K562 (cell line): ENCODE measurements around the gene GDAP2. TPM values are rescaled to one million over a fixed set of nuclear protein-coding genes. Genes with fewer than 3 reads are reported as not detected.

Experiments
- ATAC-seq: fragments of 200-7000 bp; cut with Tn5 transposase; 3 replicates; pipeline ENCODE4 v1.9.1; 2020; ENCODE audit warnings: moderate library complexity
- BruUV-seq: library from RNA; stranded (reverse); fragments of 400-500 nt; replicated peaks from 2 replicates; lab custom pipeline; 2021; lab: Mats Ljungman, UMichigan
- CTCF ChIA-PET: fragments of 300-600 bp; formaldehyde crosslinking; extraction: SDS; loops from one replicate; lab custom pipeline; 2021; ENCODE audit warnings: low intra/inter-chr PET ratio; lab: Yijun Ruan, JAX
- POLR2A ChIA-PET: fragments of 300-600, 350-650 bp; sonication (Branson Sonifier 250); formaldehyde crosslinking; extraction: SDS; loops from one replicate; lab custom pipeline; 2021; ENCODE audit warnings: antibody characterized with exemption, inconsistent platforms; lab: Yijun Ruan, JAX
- DNase-seq, 4 experiments: peaks; one replicate each; pipeline versions ENCODE4 v3.0.0 to v3.0.0-alpha.2; 2011 to 2018; ENCODE audit warnings: low spot score in 3 of 4, mixed read lengths in 3 of 4; ENCODE audit errors: extremely low read depth in 1 of 4
- FAIRE-seq: peaks from 2 replicates; lab custom pipeline; 2011; peaks lifted over from hg19 to GRCh38; lab: Jason Lieb, UNC
- H2AFZ ChIP-seq: 2 replicates; pipeline ENCODE4 v1.6.0; 2011; ENCODE audit warnings: low read depth, low read length, control low read depth, inconsistent platforms
- H3K27ac ChIP-seq: fragments of 200-600 bp; 3 replicates; pipeline ENCODE4 v1.8.0; 2011; ENCODE audit warnings: low read depth, mild to moderate bottlenecking, control low read depth, inconsistent platforms, low read length, moderate library complexity, mixed read lengths; ENCODE audit errors: extremely low read depth
- H3K27me3 ChIP-seq, 2 experiments: fragments of 300-600 bp in 1 of 2; 2 replicates in 1 of 2; 3 replicates in 1 of 2; pipeline versions ENCODE4 v1.6.0 to v1.8.0; 2011; ENCODE audit warnings: inconsistent platforms in 2 of 2, low read length in 2 of 2, mild to moderate bottlenecking in 1 of 2, mixed read lengths in 1 of 2, moderate library complexity in 1 of 2; ENCODE audit not compliant: control insufficient read depth in 2 of 2, insufficient read depth in 2 of 2
- H3K36me3 ChIP-seq: fragments of 300-600 bp; 3 replicates; pipeline ENCODE4 v1.8.0; 2011; ENCODE audit warnings: mild to moderate bottlenecking, low read length, inconsistent platforms; ENCODE audit not compliant: control insufficient read depth, insufficient read depth
- H3K4me1 ChIP-seq, 2 experiments: fragments of 200-600 bp in 1 of 2; replicated peaks in 1 of 2; 2 replicates in 1 of 2; 3 replicates in 1 of 2; pipeline versions ENCODE4 v1.5.1 to v1.8.0; 2011; ENCODE audit warnings: inconsistent platforms in 2 of 2, low read length in 2 of 2, mild to moderate bottlenecking in 1 of 2, mixed read lengths in 1 of 2, moderate library complexity in 1 of 2; ENCODE audit not compliant: control insufficient read depth in 2 of 2, insufficient read depth in 2 of 2
- H3K4me2 ChIP-seq: 2 replicates; pipeline ENCODE4 v1.6.1; 2011; ENCODE audit warnings: low read length, control low read depth, inconsistent platforms, mixed read lengths; ENCODE audit not compliant: insufficient read depth
- H3K4me3 ChIP-seq: fragments of 200-600 bp; sonication (generic), shearing (Covaris generic); 2 replicates; pipeline ENCODE4 v1.5.1; 2016; ENCODE audit warnings: control low read depth, inconsistent platforms
- H3K79me2 ChIP-seq: fragments of 200-600 bp; 3 replicates; pipeline ENCODE4 v1.8.0; 2011; ENCODE audit warnings: low read length, inconsistent platforms; ENCODE audit not compliant: control insufficient read depth, insufficient read depth
- H3K9ac ChIP-seq, 2 experiments: 2 replicates each; pipeline versions ENCODE4 v1.6.0 to v1.6.1; 2011; ENCODE audit warnings: low read depth in 2 of 2, low read length in 2 of 2, control low read depth in 1 of 2, inconsistent platforms in 1 of 2, mild to moderate bottlenecking in 1 of 2, mixed read lengths in 1 of 2; ENCODE audit not compliant: insufficient read depth in 1 of 2
- H3K9me1 ChIP-seq: one replicate; pipeline ENCODE4 v1.6.0; 2011; ENCODE audit warnings: inconsistent platforms, mild to moderate bottlenecking, low read length, moderate library complexity; ENCODE audit not compliant: control insufficient read depth, insufficient read depth
- H3K9me3 ChIP-seq: replicated peaks from 2 replicates; pipeline ENCODE4 v1.5.1; 2011; ENCODE audit warnings: low read depth, low read length, inconsistent platforms; ENCODE audit not compliant: control insufficient read depth, insufficient read depth
- H4K20me1 ChIP-seq: replicated peaks from 2 replicates; pipeline ENCODE4 v1.6.1; 2011; ENCODE audit warnings: low read length, inconsistent platforms, mixed read lengths; ENCODE audit not compliant: control insufficient read depth, insufficient read depth
- EGR1 ChIP-seq: fragments of 450-650 bp; conservative IDR thresholded peaks from 2 replicates; pipeline ENCODE4 v1.6.1; 2017; ENCODE audit warnings: mild to moderate bottlenecking
- FOSL1 ChIP-seq: fragments of 200-800 bp; sonication (Bioruptor generic); conservative IDR thresholded peaks from 2 replicates; pipeline ENCODE4 v1.6.1; 2016; ENCODE audit warnings: missing genetic modification characterization, missing compliant biosample characterization
- FOXJ2 ChIP-seq: fragments of 200-800 bp; sonication (Bioruptor generic); IDR thresholded peaks from 2 replicates; pipeline ENCODE4 v1.6.1; 2016; ENCODE audit warnings: missing genetic modification characterization, missing compliant biosample characterization
- JUND ChIP-seq, 2 experiments: IDR thresholded peaks; 2 replicates in 1 of 2; 3 replicates in 1 of 2; pipeline ENCODE4 v1.6.1; 2011; ENCODE audit warnings: borderline replicate concordance in 2 of 2, low read depth in 2 of 2, low read length in 2 of 2, improper control_type of control experiment in 1 of 2, missing biosample characterization in 1 of 2, missing genetic modification characterization in 1 of 2, missing genetic modification reagents in 1 of 2
- ZBED1 ChIP-seq: IDR thresholded peaks from 2 replicates; pipeline ENCODE4 v1.6.1; 2014
- ZFX ChIP-seq: sonication (generic); formaldehyde crosslinking; IDR thresholded peaks from 2 replicates; pipeline ENCODE4 v1.8.0; 2022; ENCODE audit warnings: mild to moderate bottlenecking, missing genetic modification reagents, moderate library complexity
- ZNF124 ChIP-seq: sonication (generic); formaldehyde crosslinking; IDR thresholded peaks from 2 replicates; pipeline ENCODE4 v1.8.1; 2022; ENCODE audit warnings: missing genetic modification reagents
- ZNF23 ChIP-seq: fragments of 250-450 bp; sonication (Bioruptor Pico); IDR thresholded peaks from 2 replicates; pipeline ENCODE4 v1.4.0; 2020; ENCODE audit warnings: mild to moderate bottlenecking
- ZNF717 ChIP-seq: fragments of 250-450 bp; sonication (Bioruptor Pico); IDR thresholded peaks from 2 replicates; pipeline ENCODE4 v1.5.0; 2021
- WGBS: fragments of 100-300 bp; shearing (Covaris generic); methylation state at CpG from one replicate; pipeline ENCODE4 v1.1.6; 2016; ENCODE audit warnings: low coverage, mixed read lengths; ENCODE audit not compliant: insufficient coverage; ENCODE audit errors: missing lambda C conversion rate; 5-methylcytosine and 5-hydroxymethylcytosine counted together
- in situ Hi-C: fragments of 300-500 bp; cut with MboI; formaldehyde crosslinking; loops from 4 replicates; pipeline ENCODE4 v1.15.0; 2018; ENCODE audit warnings: inconsistent platforms, mixed read lengths
- intact Hi-C: fragments of 100-400 bp; cut with micrococcal nuclease; formaldehyde crosslinking; loops from 2 replicates; pipeline ENCODE4 v1.14.2; 2022
- polyA plus RNA-seq, 8 experiments: library from polyadenylated mRNA; depleted of rRNA in 4 of 8; stranded (reverse) in 5 of 8; unstranded in 3 of 8; fragments of >200 nt; fragmentation: Nextera tagmentation in 2 of 8; fragmentation: Illumina TruSeq in 1 of 8; extraction: Ambion mirVana in 2 of 8; extraction: Trizol in 1 of 8; gene quantifications; 2 replicates each; pipeline versions ENCODE4 v1.2.1 to v1.2.3, GENCODE V29; 2011 to 2014; ENCODE audit warnings: inconsistent platforms in 1 of 8, missing spikeins in 1 of 8
- total RNA-seq, 7 experiments: library from RNA; depleted of rRNA in 6 of 7; stranded (reverse); fragments of >200 nt in 6 of 7; fragmentation: Illumina TruSeq in 2 of 7; extraction: Trizol in 2 of 7; gene quantifications; 2 replicates each; pipeline versions ENCODE4 v1.2.1 to v1.2.3, GENCODE V29; 2011 to 2021; ENCODE audit warnings: low replicate concordance in 1 of 7
- TF ChIP-seq, protein P1 (sequence below): fragments of 250-450 bp; sonication (Bioruptor Pico); IDR thresholded peaks from 2 replicates; pipeline ENCODE4 v1.5.1; 2021; ENCODE audit warnings: mild to moderate bottlenecking
- TF ChIP-seq, protein P2 (sequence below): conservative IDR thresholded peaks from 2 replicates; pipeline ENCODE4 v1.6.1; 2011; ENCODE audit warnings: low read depth, mild to moderate bottlenecking, low read length; ENCODE audit not compliant: control insufficient read depth
- TF ChIP-seq, protein P3 (sequence below): sonication (generic); IDR thresholded peaks from 2 replicates; pipeline ENCODE4 v1.6.1; 2016

The GDAP2 gene
- total and polyA plus RNA-seq, 9 of the 15 experiments (the other 6 are each of a cell fraction or from before 2014, with no cell fraction given), result 4.1 to 23.1 (median 13.2) TPM

DNA sequence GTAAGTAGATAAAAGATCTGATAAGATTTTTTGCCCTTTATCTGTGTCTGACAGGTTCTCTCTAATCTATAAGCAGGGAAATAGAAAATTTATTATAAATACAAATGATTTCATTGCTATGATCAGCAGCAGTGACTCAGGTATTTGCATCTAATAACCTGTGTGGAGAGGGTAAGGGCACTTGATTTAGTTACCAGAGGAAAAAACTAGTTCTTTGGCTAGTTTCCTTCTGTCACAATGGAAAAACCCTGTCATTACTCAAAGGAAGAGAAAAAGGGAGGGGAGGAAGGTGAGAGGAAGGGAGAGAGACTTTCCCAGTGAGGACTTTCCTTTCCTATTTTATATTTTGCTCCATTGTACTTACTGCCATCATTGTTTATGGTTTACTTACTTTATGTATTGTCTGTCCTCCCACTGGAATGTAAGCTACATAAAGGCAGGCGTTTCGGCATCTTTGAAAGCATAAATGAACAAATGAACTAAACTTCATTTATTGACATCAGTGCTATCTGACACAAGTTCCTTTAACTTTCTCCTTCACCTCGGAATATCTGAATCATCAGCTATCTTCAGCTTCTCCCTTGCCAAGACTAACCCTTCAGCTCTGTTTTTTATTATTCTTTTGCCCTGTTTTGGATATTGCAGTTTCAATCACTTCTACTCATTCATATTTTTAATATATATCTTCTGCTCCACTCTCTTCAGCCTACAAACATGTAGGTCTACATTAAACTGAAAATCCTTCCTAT, 35.0 kb upstream of the GDAP2 start:
- Histone ChIP-seq H3K9me3 (no peaks in the 10 kb centered on the region), H3K4me2 (no peak overlapping the region), H3K27me3 (no peaks in the 10 kb centered on the region), H2AFZ (no peak overlapping the region), H3K4me3 (no peak overlapping the region), H3K9me1 (no peaks in the 10 kb centered on the region), H3K27ac (no peak overlapping the region), H4K20me1 (no peaks in the 10 kb centered on the region), H3K4me1 (no peaks in the 10 kb centered on the region), H3K36me3 (peaks cover 42% of the 10 kb centered on the region; the same call in 2 of the 3 replicates), H3K9ac (no peak overlapping the region), H3K79me2 (no peaks in the 10 kb centered on the region)
- TSS peak; percentile 6 for BruUV-seq
- CTCF ChIA-PET, result interaction anchor here (0.7 kb wide), 1 partner anchor 62 kb away, joined by 9 read pairs; no protein-coding TSS in a partner anchor
- POLR2A ChIA-PET, result interaction anchor here (0.6 kb wide), 1 partner anchor 22 kb away, joined by 3 read pairs; no protein-coding TSS in a partner anchor
- WGBS, result 81% methylated on average over 3 of the region's 3 CpGs
- TF ChIP-seq ZNF23 (CRISPR knock-in tag) (no peak), FOSL1 (peak; percentile 58), JUND (IDR thresholded peaks at IDR 0.05; ENCODE audit: borderline replicate concordance, low read depth, low read length) (no peak), JUND (tag; IDR thresholded peaks at IDR 0.05; ENCODE audit: borderline replicate concordance, low read depth, low read length) (peak; percentile 59; the same call in 1 of the 3 replicates), ZBED1 (no peak), ZNF124 (CRISPR knock-in tag) (no peak), FOXJ2 (tag) (peak; percentile 5; the same call in 1 of the 2 replicates), ZFX (CRISPR knock-in tag) (no peak), ZNF717 (CRISPR knock-in tag) (no peak), EGR1 (no peak)
- TF ChIP-seq, protein P1, sequence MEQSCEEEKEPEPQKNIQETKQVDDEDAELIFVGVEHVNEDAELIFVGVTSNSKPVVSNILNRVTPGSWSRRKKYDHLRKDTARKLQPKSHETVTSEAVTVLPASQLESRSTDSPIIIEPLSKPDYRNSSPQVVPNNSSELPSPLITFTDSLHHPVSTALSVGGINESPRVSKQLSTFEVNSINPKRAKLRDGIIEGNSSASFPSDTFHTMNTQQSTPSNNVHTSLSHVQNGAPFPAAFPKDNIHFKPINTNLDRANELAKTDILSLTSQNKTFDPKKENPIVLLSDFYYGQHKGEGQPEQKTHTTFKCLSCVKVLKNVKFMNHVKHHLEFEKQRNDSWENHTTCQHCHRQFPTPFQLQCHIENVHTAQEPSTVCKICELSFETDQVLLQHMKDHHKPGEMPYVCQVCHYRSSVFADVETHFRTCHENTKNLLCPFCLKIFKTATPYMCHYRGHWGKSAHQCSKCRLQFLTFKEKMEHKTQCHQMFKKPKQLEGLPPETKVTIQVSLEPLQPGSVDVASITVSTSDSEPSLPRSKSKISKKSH (CRISPR knock-in tag), result no peak
- TF ChIP-seq, protein P2, sequence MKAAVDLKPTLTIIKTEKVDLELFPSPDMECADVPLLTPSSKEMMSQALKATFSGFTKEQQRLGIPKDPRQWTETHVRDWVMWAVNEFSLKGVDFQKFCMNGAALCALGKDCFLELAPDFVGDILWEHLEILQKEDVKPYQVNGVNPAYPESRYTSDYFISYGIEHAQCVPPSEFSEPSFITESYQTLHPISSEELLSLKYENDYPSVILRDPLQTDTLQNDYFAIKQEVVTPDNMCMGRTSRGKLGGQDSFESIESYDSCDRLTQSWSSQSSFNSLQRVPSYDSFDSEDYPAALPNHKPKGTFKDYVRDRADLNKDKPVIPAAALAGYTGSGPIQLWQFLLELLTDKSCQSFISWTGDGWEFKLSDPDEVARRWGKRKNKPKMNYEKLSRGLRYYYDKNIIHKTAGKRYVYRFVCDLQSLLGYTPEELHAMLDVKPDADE, result no peak
- TF ChIP-seq, protein P3, sequence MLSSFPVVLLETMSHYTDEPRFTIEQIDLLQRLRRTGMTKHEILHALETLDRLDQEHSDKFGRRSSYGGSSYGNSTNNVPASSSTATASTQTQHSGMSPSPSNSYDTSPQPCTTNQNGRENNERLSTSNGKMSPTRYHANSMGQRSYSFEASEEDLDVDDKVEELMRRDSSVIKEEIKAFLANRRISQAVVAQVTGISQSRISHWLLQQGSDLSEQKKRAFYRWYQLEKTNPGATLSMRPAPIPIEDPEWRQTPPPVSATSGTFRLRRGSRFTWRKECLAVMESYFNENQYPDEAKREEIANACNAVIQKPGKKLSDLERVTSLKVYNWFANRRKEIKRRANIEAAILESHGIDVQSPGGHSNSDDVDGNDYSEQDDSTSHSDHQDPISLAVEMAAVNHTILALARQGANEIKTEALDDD, result peak; percentile 69
- DNase-seq (no peak), ATAC-seq (no peak), FAIRE-seq (no peak)
- in situ Hi-C loops (no loop called here), intact Hi-C loops (no loop called here)
